ENCODE measurements around the gene NFATC4.
"Not testable (repeated sequence)": the region's sequence is repeated elsewhere in the genome, so short reads cannot be mapped to it uniquely, and the experiment has no call there.

NFATC4 gene

DNA sequence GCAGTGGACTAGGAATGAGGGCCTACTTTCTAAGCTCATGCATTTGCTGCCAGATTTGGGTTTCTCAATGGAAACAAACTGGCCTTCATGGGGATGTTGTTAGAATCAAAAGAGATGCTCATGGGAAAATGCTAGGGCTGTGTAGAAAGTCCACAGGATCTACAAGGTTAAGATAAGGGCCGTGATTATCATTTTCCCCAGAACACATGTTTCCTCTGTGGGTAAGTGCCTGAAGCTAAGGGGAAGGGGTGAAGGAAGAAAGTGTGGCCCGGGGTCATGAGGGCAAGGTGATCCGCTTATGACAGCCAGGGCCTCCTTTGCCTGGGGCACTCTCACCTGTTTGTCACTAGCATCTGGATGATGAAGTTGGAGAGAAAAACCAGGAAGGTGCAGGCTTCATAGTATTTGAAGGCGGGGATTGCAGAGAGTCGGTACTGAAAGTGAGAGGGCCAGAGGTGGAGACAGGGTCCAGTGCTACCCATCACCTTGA is 42.9 kb upstream of the NFATC4 start:
- no CpG with 5 or more reads among the region's 5 CpGs for WGBS (ENCODE audit: extremely low coverage, insufficient coverage, low lambda C conversion rate)
- no peak overlapping the region for H3K4me2 ChIP-seq (ENCODE audit: low read length)
- H3K4ac ChIP-seq (ENCODE audit: low read depth, low read length) = no peak overlapping the region
- H3K27me3 ChIP-seq (ENCODE audit: insufficient read depth, low read length, poor library complexity) = no peaks in the 10 kb centered on the region
- no peak overlapping the region for H3K23ac ChIP-seq (ENCODE audit: low read length)
- no peaks in the 10 kb centered on the region for H3K79me2 ChIP-seq (ENCODE audit: control insufficient read depth, insufficient read depth, low read length)
- H2BK120ac ChIP-seq (ENCODE audit: low read depth, low read length) = no peak overlapping the region
- no peak overlapping the region for H4K8ac ChIP-seq (ENCODE audit: low read depth, low read length)
- no peak overlapping the region for H3K4me3 ChIP-seq (ENCODE audit: low read length)
- no peak for DNase-seq
- no peak overlapping the region for H3K18ac ChIP-seq (ENCODE audit: low read length)
- no peak overlapping the region for H3K27ac ChIP-seq (ENCODE audit: low read depth, low read length)
- no peaks in the 10 kb centered on the region for H3K4me1 ChIP-seq (ENCODE audit: control insufficient read depth, low read depth, low read length)
- no peaks in the 10 kb centered on the region for H3K36me3 ChIP-seq (ENCODE audit: control insufficient read depth, insufficient read depth, low read length)
- H3K9ac ChIP-seq (ENCODE audit: low read length) = no peak overlapping the region
- no peak overlapping the region for H2BK15ac ChIP-seq (replicated peaks; ENCODE audit: low read depth)
- H3K79me1 ChIP-seq (ENCODE audit: low read length) = no peaks in the 10 kb centered on the region
- no peak overlapping the region for H3K56ac ChIP-seq (ENCODE audit: low read length)
- H2BK5ac ChIP-seq (ENCODE audit: low read length) = no peak overlapping the region
- no peak overlapping the region for H2AK5ac ChIP-seq (ENCODE audit: low read length)
- H4K5ac ChIP-seq (ENCODE audit: low read length) = no peak overlapping the region

DNA sequence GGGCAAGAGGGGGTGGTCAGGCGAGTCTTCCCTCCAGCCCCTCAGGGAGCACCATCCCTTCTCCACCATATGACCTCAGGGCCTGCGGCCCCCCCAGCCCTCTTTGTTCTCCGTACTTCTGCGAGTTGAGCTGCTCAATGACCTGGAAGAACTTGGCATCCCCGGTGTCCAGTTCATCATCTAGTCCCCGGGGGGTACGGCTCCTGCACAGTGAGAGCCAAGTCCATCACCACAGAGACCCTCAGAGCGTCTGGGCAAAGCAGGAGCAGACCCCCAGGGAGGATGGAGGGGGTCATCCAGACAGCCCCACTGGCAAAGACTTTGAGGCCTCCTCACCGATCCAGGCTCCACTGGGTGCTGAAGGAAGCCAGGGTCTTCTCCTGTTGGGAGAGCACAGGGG is 42.0 kb upstream of the NFATC4 start:
- WGBS (ENCODE audit: extremely low coverage, insufficient coverage, low lambda C conversion rate) = no CpG with 5 or more reads among the region's 9 CpGs
- H3K27me3 ChIP-seq (ENCODE audit: insufficient read depth, low read length, poor library complexity) = no peaks in the 10 kb centered on the region
- H3K4ac ChIP-seq (ENCODE audit: low read depth, low read length) = no peak overlapping the region
- no peaks in the 10 kb centered on the region for H3K79me2 ChIP-seq (ENCODE audit: control insufficient read depth, insufficient read depth, low read length)
- H2BK5ac ChIP-seq (ENCODE audit: low read length) = no peak overlapping the region
- H2BK15ac ChIP-seq (replicated peaks; ENCODE audit: low read depth) = no peak overlapping the region
- no peak overlapping the region for H3K9ac ChIP-seq (ENCODE audit: low read length)
- H3K56ac ChIP-seq (ENCODE audit: low read length) = no peak overlapping the region
- no peak overlapping the region for H4K8ac ChIP-seq (ENCODE audit: low read depth, low read length)
- H3K4me2 ChIP-seq (ENCODE audit: low read length) = no peak overlapping the region
- no peaks in the 10 kb centered on the region for H3K79me1 ChIP-seq (ENCODE audit: low read length)
- H3K18ac ChIP-seq (ENCODE audit: low read length) = no peak overlapping the region
- H2AK5ac ChIP-seq (ENCODE audit: low read length) = no peak overlapping the region
- H3K4me3 ChIP-seq (ENCODE audit: low read length) = no peak overlapping the region
- H3K4me1 ChIP-seq (ENCODE audit: control insufficient read depth, low read depth, low read length) = no peaks in the 10 kb centered on the region
- H3K23ac ChIP-seq (ENCODE audit: low read length) = no peak overlapping the region
- H3K27ac ChIP-seq (ENCODE audit: low read depth, low read length) = no peak overlapping the region
- no peaks in the 10 kb centered on the region for H3K36me3 ChIP-seq (ENCODE audit: control insufficient read depth, insufficient read depth, low read length)
- no peak for DNase-seq
- H2BK120ac ChIP-seq (ENCODE audit: low read depth, low read length) = no peak overlapping the region
- no peak overlapping the region for H4K5ac ChIP-seq (ENCODE audit: low read length)

GRCh38 chr14:24327303-24327702 is 40.7 kb upstream of the NFATC4 start:
- Histone ChIP-seq H3K4ac (ENCODE audit: low read depth, low read length) (no peak overlapping the region), H4K5ac (ENCODE audit: low read length) (no peak overlapping the region), H3K23ac (ENCODE audit: low read length) (no peak overlapping the region), H4K8ac (ENCODE audit: low read depth, low read length) (no peak overlapping the region), H3K18ac (ENCODE audit: low read length) (no peak overlapping the region), H3K4me1 (ENCODE audit: control insufficient read depth, low read depth, low read length) (no peaks in the 10 kb centered on the region), H3K56ac (ENCODE audit: low read length) (peak overlapping the region; percentile 15), H3K79me1 (ENCODE audit: low read length) (no peaks in the 10 kb centered on the region), H3K27ac (ENCODE audit: low read depth, low read length) (no peak overlapping the region), H3K36me3 (ENCODE audit: control insufficient read depth, insufficient read depth, low read length) (no peaks in the 10 kb centered on the region), H2BK120ac (ENCODE audit: low read depth, low read length) (no peak overlapping the region), H3K27me3 (ENCODE audit: insufficient read depth, low read length, poor library complexity) (no peaks in the 10 kb centered on the region), H2AK5ac (ENCODE audit: low read length) (no peak overlapping the region), H2BK5ac (ENCODE audit: low read length) (no peak overlapping the region), H3K4me2 (ENCODE audit: low read length) (no peak overlapping the region), H3K4me3 (ENCODE audit: low read length) (no peak overlapping the region), H2BK15ac (replicated peaks; ENCODE audit: low read depth) (no peak overlapping the region), H3K79me2 (ENCODE audit: control insufficient read depth, insufficient read depth, low read length) (no peaks in the 10 kb centered on the region), H3K9ac (ENCODE audit: low read length) (no peak overlapping the region)
- no CpG with 5 or more reads among the region's 2 CpGs for WGBS (ENCODE audit: extremely low coverage, insufficient coverage, low lambda C conversion rate)
- no peak for DNase-seq

DNA sequence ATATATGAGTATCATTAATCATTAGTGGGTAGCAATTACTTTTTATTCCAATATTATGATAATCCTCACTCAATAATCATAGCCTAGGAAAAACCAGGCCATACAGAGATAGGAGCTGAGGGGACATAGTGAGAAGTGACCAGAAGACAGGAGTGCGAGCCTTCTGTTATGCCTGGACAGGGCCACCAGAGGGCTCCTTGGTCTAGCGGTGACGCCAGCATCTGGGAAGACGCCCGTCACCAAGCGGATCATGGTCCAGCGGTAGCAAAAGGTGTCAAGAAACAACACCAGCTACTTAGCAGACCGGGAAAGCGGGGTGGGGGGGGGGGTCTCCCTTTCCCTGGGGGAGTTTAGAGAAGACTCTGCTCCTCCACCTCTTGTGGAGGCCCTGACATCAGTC is 40.1 kb upstream of the NFATC4 start:
- H3K79me1 ChIP-seq (ENCODE audit: low read length); H3K27ac ChIP-seq (ENCODE audit: low read depth, low read length); H3K4me1 ChIP-seq (ENCODE audit: control insufficient read depth, low read depth, low read length); H2BK15ac ChIP-seq (replicated peaks; ENCODE audit: low read depth); H2BK120ac ChIP-seq (ENCODE audit: low read depth, low read length); H3K79me2 ChIP-seq (ENCODE audit: control insufficient read depth, insufficient read depth, low read length); H3K23ac ChIP-seq (ENCODE audit: low read length); H4K5ac ChIP-seq (ENCODE audit: low read length); DNase-seq; H3K9ac ChIP-seq (ENCODE audit: low read length); H3K27me3 ChIP-seq (ENCODE audit: insufficient read depth, low read length, poor library complexity); H3K36me3 ChIP-seq (ENCODE audit: control insufficient read depth, insufficient read depth, low read length); H2AK5ac ChIP-seq (ENCODE audit: low read length); H3K4ac ChIP-seq (ENCODE audit: low read depth, low read length); H2BK5ac ChIP-seq (ENCODE audit: low read length); H3K56ac ChIP-seq (ENCODE audit: low read length); H3K4me2 ChIP-seq (ENCODE audit: low read length); H4K8ac ChIP-seq (ENCODE audit: low read depth, low read length); H3K4me3 ChIP-seq (ENCODE audit: low read length); H3K18ac ChIP-seq (ENCODE audit: low read length): not testable (repeated sequence)
- no CpG with 5 or more reads among the region's 9 CpGs for WGBS (ENCODE audit: extremely low coverage, insufficient coverage, low lambda C conversion rate)

- no peak overlapping the region for H3K4me3 ChIP-seq (ENCODE audit: low read length)
- no peaks in the 10 kb centered on the region for H3K79me2 ChIP-seq (ENCODE audit: control insufficient read depth, insufficient read depth, low read length)
- H3K9ac ChIP-seq (ENCODE audit: low read length) = no peak overlapping the region
- no peak overlapping the region for H3K18ac ChIP-seq (ENCODE audit: low read length)
- H3K36me3 ChIP-seq (ENCODE audit: control insufficient read depth, insufficient read depth, low read length) = no peaks in the 10 kb centered on the region
- H3K4me2 ChIP-seq (ENCODE audit: low read length) = no peak overlapping the region
- H3K23ac ChIP-seq (ENCODE audit: low read length) = no peak overlapping the region
- no peak overlapping the region for H4K5ac ChIP-seq (ENCODE audit: low read length)
- H4K8ac ChIP-seq (ENCODE audit: low read depth, low read length) = no peak overlapping the region
- H3K56ac ChIP-seq (ENCODE audit: low read length) = no peak overlapping the region
- H2BK120ac ChIP-seq (ENCODE audit: low read depth, low read length) = no peak overlapping the region
- H3K4ac ChIP-seq (ENCODE audit: low read depth, low read length) = no peak overlapping the region
- peaks cover 6% of the 10 kb centered on the region for H3K27me3 ChIP-seq (ENCODE audit: insufficient read depth, low read length, poor library complexity)
- no peak overlapping the region for H2AK5ac ChIP-seq (ENCODE audit: low read length)
- no peak for DNase-seq
- WGBS (ENCODE audit: extremely low coverage, insufficient coverage, low lambda C conversion rate) = no CpG with 5 or more reads among the region's 12 CpGs
- H3K79me1 ChIP-seq (ENCODE audit: low read length) = no peaks in the 10 kb centered on the region
- H3K27ac ChIP-seq (ENCODE audit: low read depth, low read length) = no peak overlapping the region
- no peak overlapping the region for H2BK15ac ChIP-seq (replicated peaks; ENCODE audit: low read depth)
- no peak overlapping the region for H2BK5ac ChIP-seq (ENCODE audit: low read length)
- no peaks in the 10 kb centered on the region for H3K4me1 ChIP-seq (ENCODE audit: control insufficient read depth, low read depth, low read length)
Measured at GRCh38 chr14:24329073-24329663, 38.8 kb upstream of the NFATC4 start.

GRCh38 chr14:24329736-24330135 is 38.2 kb upstream of the NFATC4 start:
- Histone ChIP-seq H3K4ac (ENCODE audit: low read depth, low read length) (no peak overlapping the region), H2AK5ac (ENCODE audit: low read length) (no peak overlapping the region), H3K18ac (ENCODE audit: low read length) (no peak overlapping the region), H4K8ac (ENCODE audit: low read depth, low read length) (no peak overlapping the region), H3K56ac (ENCODE audit: low read length) (no peak overlapping the region), H2BK120ac (ENCODE audit: low read depth, low read length) (no peak overlapping the region), H2BK15ac (replicated peaks; ENCODE audit: low read depth) (no peak overlapping the region), H3K9ac (ENCODE audit: low read length) (no peak overlapping the region), H3K4me2 (ENCODE audit: low read length) (no peak overlapping the region), H3K27ac (ENCODE audit: low read depth, low read length) (no peak overlapping the region), H3K23ac (ENCODE audit: low read length) (no peak overlapping the region), H3K79me2 (ENCODE audit: control insufficient read depth, insufficient read depth, low read length) (no peaks in the 10 kb centered on the region), H3K79me1 (ENCODE audit: low read length) (no peaks in the 10 kb centered on the region), H3K4me3 (ENCODE audit: low read length) (no peak overlapping the region), H3K4me1 (ENCODE audit: control insufficient read depth, low read depth, low read length) (no peaks in the 10 kb centered on the region), H3K36me3 (ENCODE audit: control insufficient read depth, insufficient read depth, low read length) (no peaks in the 10 kb centered on the region), H4K5ac (ENCODE audit: low read length) (no peak overlapping the region), H2BK5ac (ENCODE audit: low read length) (no peak overlapping the region), H3K27me3 (ENCODE audit: insufficient read depth, low read length, poor library complexity) (peaks cover 10% of the 10 kb centered on the region)
- no CpG with 5 or more reads among the region's 9 CpGs for WGBS (ENCODE audit: extremely low coverage, insufficient coverage, low lambda C conversion rate)
- DNase-seq = no peak

All from mesendoderm (in vitro differentiated cells).